A549 (cell line): Measurements from ENCODE around the gene NEK8. TPM values are rescaled to one million over a fixed set of nuclear protein-coding genes. Genes with fewer than 3 reads are reported as not detected.
A peak's percentile ranks its signal among the peaks of the same experiment; 100 is the strongest.
"Not testable (repeated sequence)": the region's sequence is repeated elsewhere in the genome, so short reads cannot be mapped to it uniquely, and the experiment has no call there.

Source experiments
- ATAC-seq, 2 experiments: fragments of 200-7000 bp in 1 of 2; fragments of >200 bp in 1 of 2; cut with Nextera tagmentation in 1 of 2; cut with Tn5 transposase in 1 of 2; 3 replicates each; pipeline versions ENCODE4 v1.8.0 to v1.9.1; 2018 to 2020; ENCODE audit warnings: mild to moderate bottlenecking in 1 of 2, moderate library complexity in 1 of 2
- CTCF ChIA-PET: fragments of 300-600 bp; sonication (Branson Sonifier 250); formaldehyde crosslinking; extraction: SDS; loops from one replicate; lab custom pipeline; 2021; ENCODE audit warnings: antibody characterized with exemption, inconsistent platforms; lab: Yijun Ruan, JAX
- POLR2A ChIA-PET: fragments of 350-600 bp; formaldehyde crosslinking; extraction: SDS; loops from one replicate; lab custom pipeline; 2021; ENCODE audit warnings: antibody characterized with exemption, inconsistent platforms; lab: Yijun Ruan, JAX
- DNase-seq, 2 experiments: peaks; one replicate each; pipeline versions ENCODE4 v3.0.0 to v3.0.0-alpha.2; 2011 to 2016; ENCODE audit warnings: low read depth in 1 of 2, low spot score in 1 of 2
- FAIRE-seq: peaks from 2 replicates; lab custom pipeline; 2011; peaks lifted over from hg19 to GRCh38; lab: Jason Lieb, UNC
- H3K27ac ChIP-seq, 2 experiments: fragments of >200 bp; sonication (Bioruptor Twin); formaldehyde crosslinking; 3 replicates each; pipeline ENCODE4 v1.5.1; 2016 to 2017
- H3K4me1 ChIP-seq: fragments of >200 bp; sonication (Bioruptor Twin); formaldehyde crosslinking; 3 replicates; pipeline ENCODE4 v1.6.1; 2016
- H3K4me2 ChIP-seq: fragments of >200 bp; sonication (Bioruptor Twin); formaldehyde crosslinking; 3 replicates; pipeline ENCODE4 v1.6.1; 2016
- H3K4me3 ChIP-seq: fragments of >200 bp; sonication (Bioruptor Twin); formaldehyde crosslinking; 3 replicates; pipeline ENCODE4 v1.5.1; 2016
- H3K9me3 ChIP-seq: fragments of >200 bp; sonication (Bioruptor Twin); formaldehyde crosslinking; 3 replicates; pipeline ENCODE4 v1.6.1; 2016
- ATOH8 ChIP-seq: fragments of 250-450 bp; sonication (Bioruptor Pico); IDR thresholded peaks from 2 replicates; pipeline ENCODE4 v1.5.0; 2020; ENCODE audit warnings: low read depth, mild to moderate bottlenecking, moderate library complexity
- BCL3 ChIP-seq: fragments of >200 bp; sonication (Bioruptor Twin); formaldehyde crosslinking; IDR thresholded peaks from 3 replicates; pipeline ENCODE4 v1.6.1; 2016
- BHLHE40 ChIP-seq: IDR thresholded peaks from 2 replicates; pipeline ENCODE4 v1.6.1; 2012; ENCODE audit warnings: low read depth, low read length, inconsistent platforms
- CHD2 ChIP-seq: fragments of 150-350 bp; IDR thresholded peaks from 2 replicates; pipeline ENCODE4 v1.6.1; 2014; ENCODE audit warnings: low read length; ENCODE audit not compliant: partially characterized antibody
- E2F6 ChIP-seq: IDR thresholded peaks from 2 replicates; pipeline ENCODE4 v1.6.1; 2012; ENCODE audit warnings: low read depth, borderline replicate concordance
- EHF ChIP-seq: fragments of 250-450 bp; sonication (Bioruptor Pico); IDR thresholded peaks from 2 replicates; pipeline ENCODE4 v1.5.0; 2020; ENCODE audit warnings: mild to moderate bottlenecking
- ESRRA ChIP-seq: fragments of 150-350 bp; IDR thresholded peaks from 2 replicates; pipeline ENCODE4 v1.6.1; 2014; ENCODE audit warnings: mild to moderate bottlenecking, low read length, borderline replicate concordance
- FOSL2 ChIP-seq, 2 experiments: fragments of 450-650 bp in 1 of 2; fragments of >200 bp in 1 of 2; sonication (Bioruptor Twin) in 1 of 2; formaldehyde crosslinking; IDR thresholded peaks; 2 replicates each; pipeline versions ENCODE4 v1.5.0 to v1.6.1; 2016 to 2020; ENCODE audit warnings: mild to moderate bottlenecking in 1 of 2, moderate library complexity in 1 of 2
- GATA3 ChIP-seq: IDR thresholded peaks from 2 replicates; pipeline ENCODE4 v1.6.1; 2012; ENCODE audit warnings: borderline replicate concordance
- HDAC2 ChIP-seq: fragments of 200-600 bp; sonication (generic); IDR thresholded peaks from 2 replicates; pipeline ENCODE4 v1.6.1; 2016
- HOXA7 ChIP-seq: fragments of 250-450 bp; sonication (Bioruptor Pico); IDR thresholded peaks from 2 replicates; pipeline ENCODE4 v1.5.0; 2020; ENCODE audit warnings: mild to moderate bottlenecking, moderate library complexity
- HOXB13 ChIP-seq: fragments of 250-450 bp; sonication (Bioruptor Pico); IDR thresholded peaks from 2 replicates; pipeline ENCODE4 v1.5.0; 2020; ENCODE audit warnings: low read depth, mild to moderate bottlenecking, moderate library complexity
- HOXB5 ChIP-seq: fragments of 250-450 bp; sonication (Bioruptor Pico); IDR thresholded peaks from 2 replicates; pipeline ENCODE4 v1.5.0; 2020; ENCODE audit warnings: mild to moderate bottlenecking, moderate library complexity
- JUN ChIP-seq, 2 experiments: fragments of >200 bp; sonication (Bioruptor Twin); formaldehyde crosslinking; IDR thresholded peaks; 2 replicates in 1 of 2; 3 replicates in 1 of 2; pipeline ENCODE4 v1.6.1; 2016 to 2017
- KDM1A ChIP-seq: fragments of 200-600 bp; sonication (generic); IDR thresholded peaks from 2 replicates; pipeline ENCODE4 v1.6.1; 2016; ENCODE audit warnings: low read depth, mild to moderate bottlenecking
- MAX ChIP-seq: IDR thresholded peaks from 2 replicates; pipeline ENCODE4 v1.6.1; 2012
- NFE2L2 ChIP-seq: fragments of 150-350 bp; conservative IDR thresholded peaks from 2 replicates; pipeline ENCODE4 v1.6.1; 2014; ENCODE audit warnings: low read length
- NPAS2 ChIP-seq: fragments of 250-450 bp; sonication (Bioruptor Pico); IDR thresholded peaks from 2 replicates; pipeline ENCODE4 v1.8.0; 2022; ENCODE audit warnings: mild to moderate bottlenecking, moderate library complexity, borderline replicate concordance
- RFX5 ChIP-seq: fragments of 450-650 bp; IDR thresholded peaks from 2 replicates; pipeline ENCODE4 v1.7.1; 2014; ENCODE audit warnings: antibody characterized with exemption, mild to moderate bottlenecking, moderate library complexity
- TFCP2L1 ChIP-seq: fragments of 250-450 bp; sonication (Bioruptor Pico); IDR thresholded peaks from 2 replicates; pipeline ENCODE4 v1.5.0; 2021; ENCODE audit warnings: mild to moderate bottlenecking
- TP53 ChIP-seq: fragments of 250-450 bp; sonication (Bioruptor Pico); IDR thresholded peaks from 2 replicates; pipeline ENCODE4 v1.5.0; 2021; ENCODE audit warnings: mild to moderate bottlenecking, moderate library complexity
- ZNF302 ChIP-seq: fragments of 250-450 bp; sonication (Bioruptor Pico); IDR thresholded peaks from 2 replicates; pipeline ENCODE4 v1.9.0; 2021; ENCODE audit warnings: inconsistent platforms, mild to moderate bottlenecking, moderate library complexity
- WGBS: methylation state at CpG from one replicate; pipeline ENCODE4 v1.1.6; 2017; ENCODE audit errors: missing lambda C conversion rate; 5-methylcytosine and 5-hydroxymethylcytosine counted together
- polyA plus RNA-seq, 4 experiments: library from polyadenylated mRNA; depleted of rRNA in 3 of 4; stranded (reverse); fragments of >200 nt; fragmentation: RNase III in 1 of 4; extraction: RNeasy Plus Mini Kit Qiagen cat#74134 plus additional on column Dnase treatment in 1 of 4; gene quantifications; 2 replicates in 3 of 4; 3 replicates in 1 of 4; pipeline ENCODE4 v1.2.3, GENCODE V29; 2011 to 2017

The NEK8 gene
- polyA plus RNA-seq, 2 of the 4 experiments (the other 2 are of a cell fraction) = 5.1 to 5.3 TPM

- no peak for TF ChIP-seq JUN (IDR thresholded peaks at IDR 0.05)
- 0 out of 2 replicates have a peak, but pooled peaks have one; percentile 13 for TF ChIP-seq GATA3
- no peak for TF ChIP-seq HDAC2
- no peak for TF ChIP-seq HOXA7 (CRISPR knock-in tag)
- TF ChIP-seq BHLHE40 = no peak
- no peak for TF ChIP-seq MAX
- no peak for TF ChIP-seq TP53
- CTCF ChIA-PET = interaction anchor here (1.2 to 17.5 kb wide), 4 partner anchors 9 to 168 kb away, joined by 3 to 977 read pairs (median 20); partner anchors contain the start of genes TLCD1 and TRAF4
- Histone ChIP-seq H3K4me1 (peaks cover 9% of the 10 kb centered on the region), H3K27ac (peak overlapping the region; percentile 2 to 73; a peak in 3 of 6 replicates), H3K4me3 (no peak overlapping the region), H3K4me2 (peak overlapping the region; percentile 23; the same call in 1 of the 3 replicates), H3K9me3 (peaks cover 2% of the 10 kb centered on the region)
- 38% methylated on average over 5 of the region's 5 CpGs for WGBS
- peak in 1 of 2 experiments; percentile 56 for DNase-seq
- ATAC-seq = peak; percentile 73 to 76
- no peak for FAIRE-seq
- POLR2A ChIA-PET = interaction anchor here (0.9 to 1.5 kb wide), 2 partner anchors 8 to 9 kb away, joined by 5 to 10 read pairs; partner anchors contain the start of genes TLCD1 and TRAF4
These were observed 6.7 kb downstream of the NEK8 start for GRCh38 chr17:28735242-28735722.

GRCh38 chr17:28735913-28736769 is 7.6 kb downstream of the NEK8 start:
- POLR2A ChIA-PET = interaction anchor here (0.9 to 1.5 kb wide), 2 partner anchors 7 to 10 kb away, joined by 5 to 10 read pairs; partner anchors contain the start of genes TLCD1 and TRAF4
- H3K4me2 ChIP-seq, H3K9me3 ChIP-seq, H3K4me3 ChIP-seq, ATAC-seq, H3K4me1 ChIP-seq, H3K27ac ChIP-seq, FAIRE-seq, DNase-seq: not testable (repeated sequence)
- WGBS = 88% methylated on average over 7 of the region's 8 CpGs
- CTCF ChIA-PET = interaction anchor here (1.2 to 22.6 kb wide), 5 partner anchors 9 to 167 kb away, joined by 3 to 977 read pairs (median 24); partner anchors contain the start of genes NEK8, RPL23A, TLCD1 and TRAF4

- peaks cover 15% of the 10 kb centered on the region for H3K4me1 ChIP-seq
- H3K27ac ChIP-seq = no peak overlapping the region
- H3K4me2 ChIP-seq = no peak overlapping the region
- no peak for TF ChIP-seq GATA3
- FAIRE-seq (no peak), ATAC-seq (no peak), DNase-seq (no peak)
- H3K4me3 ChIP-seq = no peak overlapping the region
- H3K9me3 ChIP-seq = peaks cover 9% of the 10 kb centered on the region
- ChIA-PET POLR2A (interaction anchor here (0.7 kb wide), 1 partner anchor 8 kb away, joined by 3 read pairs; the partner anchor contains the start of gene NEK8), CTCF (interaction anchor here (22.6 kb wide), 1 partner anchor 10 kb away, joined by 977 read pairs; the partner anchor contains the start of genes NEK8, RPL23A and TLCD1)
- WGBS = 92% methylated on average over 12 of the region's 12 CpGs
These were observed 8.7 kb downstream of the NEK8 start for GRCh38 chr17:28737316-28737715.

- ATAC-seq = no peak
- peaks cover 22% of the 10 kb centered on the region for H3K4me1 ChIP-seq
- 89% methylated on average over 16 of the region's 22 CpGs for WGBS
- no peak for FAIRE-seq
- ChIA-PET CTCF (interaction anchor here (1.1 to 22.6 kb wide), 3 partner anchors 11 to 26 kb away, joined by 6 to 977 read pairs (median 8); partner anchors contain the start of genes NEK8, RPL23A and TLCD1), POLR2A (interaction anchor here (0.7 kb wide), 1 partner anchor 9 kb away, joined by 3 read pairs; the partner anchor contains the start of gene NEK8)
- no peak overlapping the region for H3K27ac ChIP-seq
- no peak overlapping the region for H3K4me3 ChIP-seq
- no peak overlapping the region for H3K4me2 ChIP-seq
- H3K9me3 ChIP-seq = peaks cover 9% of the 10 kb centered on the region
- no peak for DNase-seq
- no peak for TF ChIP-seq ESRRA
- no peak for TF ChIP-seq HOXB5 (CRISPR knock-in tag)
- TF ChIP-seq FOSL2 (IDR thresholded peaks at IDR 0.05) = no peak
- no peak for TF ChIP-seq FOSL2 (CRISPR knock-in tag; IDR thresholded peaks at IDR 0.05)
- no peak for TF ChIP-seq TFCP2L1 (CRISPR knock-in tag)
- TF ChIP-seq E2F6 = no peak
- TF ChIP-seq BCL3 = no peak
- no peak for TF ChIP-seq NFE2L2
- no peak for TF ChIP-seq HOXB13
- TF ChIP-seq BHLHE40 = no peak
- no peak for TF ChIP-seq ATOH8 (CRISPR knock-in tag)
- TF ChIP-seq CHD2 = no peak
- TF ChIP-seq EHF (CRISPR knock-in tag) = no peak
- TF ChIP-seq NPAS2 = no peak
- TF ChIP-seq KDM1A = no peak
- TF ChIP-seq HOXA7 (CRISPR knock-in tag) = no peak
- TF ChIP-seq ZNF302 = no peak
- no peak for TF ChIP-seq RFX5
These were observed 9.4 kb downstream of the NEK8 start for GRCh38 chr17:28737770-28738679.
